CD14-positive monocyte (primary cell): Measurements from ENCODE around the gene HPCA. TPM values are rescaled to one million over a fixed set of nuclear protein-coding genes. Genes with fewer than 3 reads are reported as not detected.
A peak's percentile ranks its signal among the peaks of the same experiment; 100 is the strongest.

Experiments used
- DNase-seq, 3 donors: peaks; one replicate each; pipeline ENCODE4 v3.0.0-alpha.2; 2011 to 2022
- H2AFZ ChIP-seq: 2 replicates; pipeline ENCODE4 v1.6.0; 2012; ENCODE audit warnings: mild to moderate bottlenecking, low read depth, low read length, inconsistent platforms; ENCODE audit not compliant: insufficient read depth, poor library complexity, severe bottlenecking
- H3K27ac ChIP-seq, 2 donors: 1 replicate in 1 of 2; 2 replicates in 1 of 2; pipeline ENCODE4 v1.5.1; 2012 to 2013; ENCODE audit warnings: low read length in 2 of 2, control low read depth in 1 of 2, inconsistent platforms in 1 of 2, low read depth in 1 of 2, mild to moderate bottlenecking in 1 of 2
- H3K27me3 ChIP-seq, 2 donors: one replicate each; pipeline versions ENCODE4 v1.6.0 to v1.6.1; 2011 to 2013; ENCODE audit warnings: low read length in 2 of 2; ENCODE audit not compliant: control insufficient read depth in 2 of 2, insufficient read depth in 2 of 2
- H3K36me3 ChIP-seq, 2 donors: replicated peaks in 1 of 2; 1 replicate in 1 of 2; 2 replicates in 1 of 2; pipeline versions ENCODE4 v1.5.1 to v1.6.1; 2012 to 2013; ENCODE audit warnings: low read length in 2 of 2, control low read depth in 1 of 2, inconsistent platforms in 1 of 2, mild to moderate bottlenecking in 1 of 2; ENCODE audit not compliant: insufficient read depth in 2 of 2, control insufficient read depth in 1 of 2
- H3K4me1 ChIP-seq, 2 donors: 1 replicate in 1 of 2; 2 replicates in 1 of 2; pipeline versions ENCODE4 v1.5.1 to v1.6.1; 2012 to 2013; ENCODE audit warnings: low read length in 2 of 2, control low read depth in 1 of 2, inconsistent platforms in 1 of 2, mild to moderate bottlenecking in 1 of 2, moderate library complexity in 1 of 2; ENCODE audit not compliant: insufficient read depth in 2 of 2, control insufficient read depth in 1 of 2
- H3K4me2 ChIP-seq: replicated peaks from 2 replicates; pipeline ENCODE3; 2012; ENCODE audit warnings: low read length, moderate library complexity, mild to moderate bottlenecking; ENCODE audit not compliant: poor library complexity, severe bottlenecking; ENCODE audit errors: extremely low read depth
- H3K4me3 ChIP-seq, 3 experiments: fragments of 200-600 bp in 1 of 3; sonication (generic) in 1 of 3; replicated peaks in 1 of 3; 1 replicate in 2 of 3; 2 replicates in 1 of 3; pipeline ENCODE4 v1.5.1; 2011 to 2013; ENCODE audit warnings: low read length in 3 of 3, mild to moderate bottlenecking in 3 of 3, control low read depth in 2 of 3, low read depth in 2 of 3, inconsistent platforms in 1 of 3, moderate library complexity in 1 of 3
- H3K79me2 ChIP-seq: 2 replicates; pipeline ENCODE4 v1.6.0; 2012; ENCODE audit warnings: mild to moderate bottlenecking, control low read depth, inconsistent platforms, low read length, moderate library complexity; ENCODE audit not compliant: insufficient read depth
- H3K9ac ChIP-seq: 2 replicates; pipeline ENCODE4 v1.6.0; 2017; ENCODE audit warnings: low read length, mild to moderate bottlenecking; ENCODE audit not compliant: insufficient read depth, poor library complexity, severe bottlenecking
- H3K9me3 ChIP-seq, 2 donors: replicated peaks in 1 of 2; 1 replicate in 1 of 2; 2 replicates in 1 of 2; pipeline versions ENCODE4 v1.5.1 to v1.6.1; 2012 to 2013; ENCODE audit warnings: low read length in 2 of 2, control low read depth in 1 of 2; ENCODE audit not compliant: control insufficient read depth in 1 of 2, insufficient read depth in 1 of 2
- H4K20me1 ChIP-seq: 2 replicates; pipeline ENCODE4 v1.6.0; 2012; ENCODE audit warnings: mild to moderate bottlenecking, low read length, control low read depth, moderate library complexity; ENCODE audit not compliant: insufficient read depth
- H3K27ac Mint-ChIP-seq, 7 donors: one replicate each; pipeline ENCODE4 v1.8.0; 2020; ENCODE audit warnings: mild to moderate bottlenecking in 7 of 7, mixed read lengths in 7 of 7, moderate library complexity in 6 of 7, inconsistent platforms in 2 of 7
- H3K27me3 Mint-ChIP-seq, 3 donors: one replicate each; pipeline ENCODE4 v1.8.0; 2021 to 2022; ENCODE audit warnings: low read depth in 3 of 3, mild to moderate bottlenecking in 3 of 3, mixed read lengths in 3 of 3, moderate library complexity in 3 of 3, inconsistent platforms in 1 of 3
- H3K36me3 Mint-ChIP-seq, 2 donors: one replicate each; pipeline ENCODE4 v1.8.0; 2020; ENCODE audit warnings: mixed read lengths in 2 of 2, inconsistent platforms in 1 of 2, mild to moderate bottlenecking in 1 of 2
- H3K4me1 Mint-ChIP-seq: one replicate; pipeline ENCODE4 v1.8.0; 2020; ENCODE audit warnings: mild to moderate bottlenecking, mixed read lengths
- H3K4me3 Mint-ChIP-seq, 2 donors: one replicate each; pipeline ENCODE4 v1.8.0; 2020; ENCODE audit warnings: mild to moderate bottlenecking in 2 of 2, mixed read lengths in 2 of 2, moderate library complexity in 1 of 2
- H3K9me3 Mint-ChIP-seq, 7 donors: one replicate each; pipeline ENCODE4 v1.8.0; 2020 to 2022; ENCODE audit warnings: mixed read lengths in 7 of 7, mild to moderate bottlenecking in 6 of 7, moderate library complexity in 6 of 7, inconsistent platforms in 2 of 7
- WGBS: methylation state at CpG from one replicate; pipeline ENCODE4 v1.1.5; 2013; ENCODE audit warnings: missing lambda C conversion rate; ENCODE audit not compliant: insufficient coverage; 5-methylcytosine and 5-hydroxymethylcytosine counted together
- intact Hi-C, 2 donors: fragments of 100-400 bp; cut with micrococcal nuclease; formaldehyde crosslinking; loops; one replicate each; pipeline versions ENCODE4 v1.15.0 to v1.15.1; 2023
- polyA plus RNA-seq, 3 donors: library from polyadenylated mRNA; depleted of rRNA in 1 of 3; unstranded in 2 of 3; stranded (reverse) in 1 of 3; fragments of 300-500 nt in 2 of 3; fragments of >200 nt in 1 of 3; fragmentation: Illumina TruSeq in 2 of 3; gene quantifications; 1 replicate in 2 of 3; 2 replicates in 1 of 3; pipeline ENCODE4 v1.2.3, GENCODE V29; 2012 to 2021
- TF ChIP-seq, protein P1 (sequence below): fragments of 200-600 bp; IDR thresholded peaks from one replicate; pipeline ENCODE4 v1.8.0; 2022; ENCODE audit warnings: antibody characterized with exemption, mild to moderate bottlenecking

Gene HPCA
- polyA plus RNA-seq, 3 donors = not detected

DNA sequence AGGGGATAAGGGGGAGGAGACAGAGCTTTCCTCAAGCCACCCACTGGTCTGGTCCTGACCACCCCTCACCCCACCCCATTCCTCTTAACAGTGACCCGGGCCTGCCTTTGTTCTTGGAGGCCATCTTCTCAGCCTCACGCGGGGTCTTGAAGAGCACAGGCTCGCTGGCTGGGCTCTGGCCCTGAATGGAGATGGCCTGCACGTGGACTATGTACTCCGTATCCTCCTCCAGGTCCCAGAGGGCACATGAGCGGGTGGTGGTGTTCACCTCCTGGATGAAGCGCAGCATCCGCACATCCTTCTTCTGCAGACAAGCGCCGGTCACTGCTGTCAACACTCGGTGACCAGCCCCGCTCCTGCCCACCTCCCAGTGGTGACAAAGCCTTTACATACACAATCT lies 18.2 kb upstream of the HPCA start:
- no peak overlapping the region for H3K9ac ChIP-seq
- H3K4me1 Mint-ChIP-seq = peaks cover 10% of the 10 kb centered on the region
- no peak overlapping the region for H3K4me3 Mint-ChIP-seq
- DNase-seq = no peak
- intact Hi-C loops = no loop called here
- H3K36me3 ChIP-seq = peaks cover 6 to 11% of the 10 kb centered on the region in 2 donors
- H2AFZ ChIP-seq = no peak overlapping the region
- no peak overlapping the region for H3K4me2 ChIP-seq
- no peaks in the 10 kb centered on the region for H3K4me1 ChIP-seq
- peaks cover 21 to 35% of the 10 kb centered on the region in 2 donors for H3K36me3 Mint-ChIP-seq
- TF ChIP-seq, protein P1, sequence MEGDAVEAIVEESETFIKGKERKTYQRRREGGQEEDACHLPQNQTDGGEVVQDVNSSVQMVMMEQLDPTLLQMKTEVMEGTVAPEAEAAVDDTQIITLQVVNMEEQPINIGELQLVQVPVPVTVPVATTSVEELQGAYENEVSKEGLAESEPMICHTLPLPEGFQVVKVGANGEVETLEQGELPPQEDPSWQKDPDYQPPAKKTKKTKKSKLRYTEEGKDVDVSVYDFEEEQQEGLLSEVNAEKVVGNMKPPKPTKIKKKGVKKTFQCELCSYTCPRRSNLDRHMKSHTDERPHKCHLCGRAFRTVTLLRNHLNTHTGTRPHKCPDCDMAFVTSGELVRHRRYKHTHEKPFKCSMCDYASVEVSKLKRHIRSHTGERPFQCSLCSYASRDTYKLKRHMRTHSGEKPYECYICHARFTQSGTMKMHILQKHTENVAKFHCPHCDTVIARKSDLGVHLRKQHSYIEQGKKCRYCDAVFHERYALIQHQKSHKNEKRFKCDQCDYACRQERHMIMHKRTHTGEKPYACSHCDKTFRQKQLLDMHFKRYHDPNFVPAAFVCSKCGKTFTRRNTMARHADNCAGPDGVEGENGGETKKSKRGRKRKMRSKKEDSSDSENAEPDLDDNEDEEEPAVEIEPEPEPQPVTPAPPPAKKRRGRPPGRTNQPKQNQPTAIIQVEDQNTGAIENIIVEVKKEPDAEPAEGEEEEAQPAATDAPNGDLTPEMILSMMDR = no peak
- no peaks in the 10 kb centered on the region for H3K79me2 ChIP-seq
- H3K27me3 Mint-ChIP-seq = peaks cover 37 to 40% (median 40%) of the 10 kb centered on the region in 3 donors
- no peak overlapping the region for H3K27ac ChIP-seq
- H4K20me1 ChIP-seq = no peaks in the 10 kb centered on the region
- no peaks in the 10 kb centered on the region for H3K9me3 ChIP-seq
- no peak overlapping the region for H3K4me3 ChIP-seq
- H3K9me3 Mint-ChIP-seq = peaks cover 0 to 7% (median 2%) of the 10 kb centered on the region in 7 donors
- WGBS = 95% methylated on average over 10 of the region's 13 CpGs
- H3K27me3 ChIP-seq = peaks cover 23 to 35% of the 10 kb centered on the region in 2 donors
- H3K27ac Mint-ChIP-seq = no peak overlapping the region

GRCh38 chr1:32868806-32869455 lies 17.4 kb upstream of the HPCA start:
- H3K9me3 ChIP-seq = no peaks in the 10 kb centered on the region
- peaks cover 16 to 30% of the 10 kb centered on the region in 2 donors for H3K36me3 Mint-ChIP-seq
- H3K27ac Mint-ChIP-seq = peak overlapping the region in 1 of 7 donors; percentile 31
- no peak overlapping the region for H3K4me3 ChIP-seq
- no peaks in the 10 kb centered on the region for H3K79me2 ChIP-seq
- peaks cover 39 to 47% (median 43%) of the 10 kb centered on the region in 3 donors for H3K27me3 Mint-ChIP-seq
- no peak for DNase-seq
- H3K4me2 ChIP-seq = no peak overlapping the region
- no peak overlapping the region for H3K27ac ChIP-seq
- no peak overlapping the region for H3K9ac ChIP-seq
- intact Hi-C loops = no loop called here
- peaks cover 23 to 35% of the 10 kb centered on the region in 2 donors for H3K27me3 ChIP-seq
- no peaks in the 10 kb centered on the region for H4K20me1 ChIP-seq
- TF ChIP-seq, protein P1 = no peak
- peaks cover 0 to 7% (median 2%) of the 10 kb centered on the region in 7 donors for H3K9me3 Mint-ChIP-seq
- no peak overlapping the region for H2AFZ ChIP-seq
- peaks cover 2 to 4% of the 10 kb centered on the region in 2 donors for H3K36me3 ChIP-seq
- H3K4me1 Mint-ChIP-seq = peaks cover 10% of the 10 kb centered on the region
- H3K4me1 ChIP-seq = no peaks in the 10 kb centered on the region
- peak overlapping the region in 1 of 2 donors; percentile 82 for H3K4me3 Mint-ChIP-seq
- 100% methylated on average over 3 of the region's 9 CpGs for WGBS
